Smooth muscle cell (in vitro differentiated cells): ENCODE data around the gene UPP2. TPM values are rescaled to one million over a fixed set of nuclear protein-coding genes. Genes with fewer than 3 reads are reported as not detected.

Experiments used
- DNase-seq: peaks from one replicate; lab custom pipeline; 2025; ENCODE audit not compliant: unreplicated experiment; lab: John Stamatoyannopoulos, UW
- H2AFZ ChIP-seq: fragments of 200-600 bp; sonication (generic); 2 replicates; pipeline ENCODE4 v1.6.0; 2016; ENCODE audit warnings: antibody characterized with exemption, low read depth, mild to moderate bottlenecking
- H3F3A ChIP-seq: fragments of 200-600 bp; sonication (generic); 2 replicates; pipeline ENCODE4 v1.6.0; 2017; ENCODE audit warnings: antibody characterized with exemption, low read depth
- H3K27ac ChIP-seq: fragments of 200-600 bp; sonication (generic); 2 replicates; pipeline ENCODE4 v1.5.1; 2016; ENCODE audit warnings: low read depth, mild to moderate bottlenecking
- H3K27me3 ChIP-seq: fragments of 200-600 bp; sonication (generic); 2 replicates; pipeline ENCODE4 v1.6.1; 2016; ENCODE audit warnings: low read depth, mild to moderate bottlenecking
- H3K36me3 ChIP-seq: fragments of 200-600 bp; sonication (generic); 2 replicates; pipeline ENCODE4 v1.5.1; 2016; ENCODE audit warnings: low read depth
- H3K4me1 ChIP-seq: fragments of 200-600 bp; sonication (generic); 2 replicates; pipeline ENCODE4 v1.5.1; 2016; ENCODE audit warnings: low read depth
- H3K4me2 ChIP-seq: fragments of 200-600 bp; sonication (generic); 2 replicates; pipeline ENCODE4 v1.6.0; 2016; ENCODE audit warnings: mild to moderate bottlenecking
- H3K4me3 ChIP-seq: fragments of 200-600 bp; sonication (generic); 2 replicates; pipeline ENCODE4 v1.5.1; 2016; ENCODE audit warnings: mild to moderate bottlenecking
- H3K79me2 ChIP-seq: fragments of 200-600 bp; sonication (generic); 2 replicates; pipeline ENCODE4 v1.6.0; 2016; ENCODE audit warnings: low read depth, mild to moderate bottlenecking
- H3K9ac ChIP-seq: fragments of 200-600 bp; sonication (generic); 2 replicates; pipeline ENCODE4 v1.6.0; 2016; ENCODE audit warnings: low read depth
- H3K9me3 ChIP-seq: fragments of 200-600 bp; sonication (generic); replicated peaks from 2 replicates; pipeline ENCODE4 v1.5.1; 2016; ENCODE audit warnings: low read depth
- H4K20me1 ChIP-seq: fragments of 200-600 bp; sonication (generic); 2 replicates; pipeline ENCODE4 v1.6.0; 2016; ENCODE audit warnings: low read depth
- CTCF ChIP-seq: fragments of 200-600 bp; sonication (generic); IDR thresholded peaks from 2 replicates; pipeline ENCODE4 v1.5.1; 2017; ENCODE audit warnings: borderline replicate concordance, mild to moderate bottlenecking, antibody characterized with exemption; ENCODE audit not compliant: insufficient read depth, poor library complexity, severe bottlenecking
- WGBS: methylation state at CpG from one replicate; pipeline ENCODE4 v1.1.7; 2016; ENCODE audit warnings: low lambda C conversion rate; 5-methylcytosine and 5-hydroxymethylcytosine counted together
- polyA plus RNA-seq: library from polyadenylated mRNA; unstranded; fragments of >200 nt; fragmentation: Nextera tagmentation; extraction: Ambion mirVana; gene quantifications from 2 replicates; pipeline ENCODE4 v1.2.1, GENCODE V29; 2016
- total RNA-seq: library from RNA; depleted of rRNA; stranded (reverse); fragments of >200 nt; gene quantifications from 2 replicates; pipeline ENCODE4 v1.2.3, GENCODE V29; 2014

The UPP2 gene
- total and polyA plus RNA-seq, 2 experiments from 2014 or later, result not detected

- no peak for TF ChIP-seq CTCF
- no peaks in the 10 kb centered on the region for H3K9me3 ChIP-seq
- H3K27ac ChIP-seq, result no peak overlapping the region
- no peaks in the 10 kb centered on the region for H3K27me3 ChIP-seq
- no peaks in the 10 kb centered on the region for H3K36me3 ChIP-seq
- H3F3A ChIP-seq, result no peaks in the 10 kb centered on the region
- no peak overlapping the region for H3K4me2 ChIP-seq
- no peak overlapping the region for H2AFZ ChIP-seq
- no peaks in the 10 kb centered on the region for H4K20me1 ChIP-seq
- no peak for DNase-seq
- no peak overlapping the region for H3K9ac ChIP-seq
- 92% methylated on average over 5 of the region's 5 CpGs for WGBS
- H3K4me3 ChIP-seq, result no peak overlapping the region
- no peaks in the 10 kb centered on the region for H3K4me1 ChIP-seq
- no peaks in the 10 kb centered on the region for H3K79me2 ChIP-seq
Measured at GRCh38 chr2:158174956-158175355, 73.3 kb downstream of the UPP2 start.

- no peaks in the 10 kb centered on the region for H4K20me1 ChIP-seq
- no peak overlapping the region for H3K9ac ChIP-seq
- no peaks in the 10 kb centered on the region for H3K79me2 ChIP-seq
- no peak overlapping the region for H3K4me2 ChIP-seq
- no peaks in the 10 kb centered on the region for H3K27me3 ChIP-seq
- H3K9me3 ChIP-seq, result no peaks in the 10 kb centered on the region
- no peak for TF ChIP-seq CTCF
- 86% methylated on average over 3 of the region's 3 CpGs for WGBS
- H3K27ac ChIP-seq, result no peak overlapping the region
- no peak overlapping the region for H2AFZ ChIP-seq
- no peak for DNase-seq
- H3F3A ChIP-seq, result no peaks in the 10 kb centered on the region
- no peak overlapping the region for H3K4me3 ChIP-seq
- H3K4me1 ChIP-seq, result no peaks in the 10 kb centered on the region
- no peaks in the 10 kb centered on the region for H3K36me3 ChIP-seq
Measured at GRCh38 chr2:158178646-158179045, 77.0 kb downstream of the UPP2 start.

GRCh38 chr2:158179660-158180059 lies 78.0 kb downstream of the UPP2 start:
- Histone ChIP-seq H4K20me1 (no peaks in the 10 kb centered on the region), H2AFZ (no peak overlapping the region), H3K4me2 (no peak overlapping the region), H3K9me3 (no peaks in the 10 kb centered on the region), H3K9ac (no peak overlapping the region), H3K79me2 (no peaks in the 10 kb centered on the region), H3K4me1 (no peaks in the 10 kb centered on the region), H3K27me3 (no peaks in the 10 kb centered on the region), H3F3A (no peaks in the 10 kb centered on the region), H3K27ac (no peak overlapping the region), H3K36me3 (no peaks in the 10 kb centered on the region), H3K4me3 (no peak overlapping the region)
- WGBS, result 69% methylated on average over 2 of the region's 2 CpGs
- peak; percentile 39 for TF ChIP-seq CTCF
- DNase-seq, result no peak

- H2AFZ ChIP-seq, result no peak overlapping the region
- no peak for DNase-seq
- H3K36me3 ChIP-seq, result no peaks in the 10 kb centered on the region
- H3K27ac ChIP-seq, result no peak overlapping the region
- H3K79me2 ChIP-seq, result no peaks in the 10 kb centered on the region
- WGBS, result 75% methylated on average over 2 of the region's 2 CpGs
- no peak overlapping the region for H3K4me2 ChIP-seq
- H3K4me1 ChIP-seq, result no peaks in the 10 kb centered on the region
- H4K20me1 ChIP-seq, result no peaks in the 10 kb centered on the region
- no peak overlapping the region for H3K4me3 ChIP-seq
- no peak for TF ChIP-seq CTCF
- H3F3A ChIP-seq, result no peaks in the 10 kb centered on the region
- H3K9ac ChIP-seq, result no peak overlapping the region
- no peaks in the 10 kb centered on the region for H3K9me3 ChIP-seq
- H3K27me3 ChIP-seq, result no peaks in the 10 kb centered on the region
Measured at GRCh38 chr2:158181171-158181570, 79.5 kb downstream of the UPP2 start.
